CD4-positive, alpha-beta T cell treated with Interleukin-17A for 1 hour (primary cell): ENCODE results near the gene KYNU.
"Not testable (repeated sequence)": the region's sequence is repeated elsewhere in the genome, so short reads cannot be mapped to it uniquely, and the experiment has no call there.

Experiments used
- DNase-seq: peaks from one replicate; pipeline ENCODE4 v3.0.0-alpha.2; 2020

The KYNU gene

DNA sequence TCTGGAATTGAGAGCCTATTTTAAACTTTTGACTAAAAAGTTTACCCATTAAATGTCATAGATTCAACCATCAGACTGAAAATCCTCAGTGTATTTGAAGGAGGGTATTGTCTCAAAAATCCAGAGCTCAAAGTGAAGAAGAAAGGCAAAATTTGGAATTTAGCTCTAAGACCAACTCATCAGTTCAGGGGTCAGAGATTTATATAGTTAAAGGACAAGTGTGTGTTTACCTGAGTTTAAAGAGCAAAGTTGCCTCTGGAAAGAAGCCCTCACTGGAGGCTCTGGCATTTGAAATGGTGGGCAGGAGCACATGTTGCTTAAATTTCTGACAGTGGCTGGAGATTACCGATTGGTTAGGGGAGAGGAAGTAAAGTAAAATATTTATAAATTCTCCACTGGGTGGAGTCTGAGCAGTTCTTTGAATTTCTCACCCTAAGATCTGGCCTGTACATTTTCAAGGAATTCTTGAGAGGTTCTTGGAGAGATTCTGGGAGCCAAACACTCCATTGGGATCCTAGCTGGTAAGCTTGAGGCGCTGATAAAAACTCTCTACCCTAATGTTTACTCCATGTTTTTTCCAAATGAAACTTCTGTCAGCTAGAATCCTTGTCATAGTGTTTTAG is at the start of gene KYNU:
KYNU (plus strand) TSS at position 449 of the 623 bp plus-strand sequence. CDS start 7,704 bp downstream, outside the sequence.
- no peak for DNase-seq

DNA sequence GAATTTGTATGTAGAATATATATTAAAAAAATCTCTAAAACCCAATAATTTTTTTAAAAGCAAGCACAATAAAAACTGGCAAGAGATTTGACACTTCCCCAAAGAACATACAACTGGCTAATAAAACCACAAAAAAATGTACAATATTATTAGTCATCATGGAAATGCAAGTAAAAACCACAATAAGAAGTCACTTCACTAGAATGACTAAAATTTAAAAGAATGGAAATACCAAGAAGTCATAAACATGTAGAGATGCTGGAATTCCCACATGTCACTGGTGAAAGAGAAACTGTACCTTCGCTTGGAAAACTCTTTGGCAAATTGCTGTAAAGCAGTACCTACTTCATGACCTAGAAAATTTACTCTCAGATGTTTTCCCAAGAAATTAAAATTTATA is 43.4 kb upstream of the KYNU start:
- DNase-seq: no peak

DNA sequence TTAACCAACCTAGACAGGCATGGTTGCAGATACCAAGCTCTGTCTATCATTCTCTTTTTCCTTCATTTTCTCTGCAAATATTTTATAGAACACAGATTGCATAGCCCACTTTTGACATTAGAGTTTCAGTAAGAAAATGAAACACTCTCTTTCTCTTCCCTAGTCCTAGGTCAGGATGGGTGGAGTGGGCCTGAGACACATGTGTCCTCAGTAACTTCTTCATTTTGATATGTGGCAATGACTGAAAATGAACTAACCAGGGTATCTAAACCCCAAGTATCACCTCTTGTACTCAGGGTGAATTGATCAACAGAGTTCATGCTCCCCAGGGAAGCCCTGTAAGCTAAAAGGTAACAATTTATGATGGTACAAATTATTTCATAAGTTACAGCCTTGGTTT is 37.0 kb upstream of the KYNU start:
- no peak for DNase-seq

DNA sequence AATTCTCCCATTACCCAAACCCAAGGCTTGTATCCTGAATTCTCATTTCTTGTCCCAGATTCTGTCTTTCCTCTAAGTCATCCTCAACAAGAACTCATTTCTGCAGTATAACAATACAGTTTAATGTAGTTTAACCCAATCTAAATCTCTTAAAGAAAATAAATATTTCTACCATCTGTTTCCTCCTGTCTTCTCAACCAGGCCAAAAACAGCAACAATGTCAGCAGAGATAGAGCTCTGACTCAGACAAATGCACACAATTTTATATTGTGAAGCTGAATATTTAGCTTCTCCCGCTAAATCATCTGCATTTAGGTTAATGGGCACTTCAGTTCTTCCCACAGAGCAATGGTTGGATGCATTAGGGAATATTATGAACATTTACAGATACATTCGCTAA is 35.7 kb upstream of the KYNU start:
- no peak for DNase-seq

DNA sequence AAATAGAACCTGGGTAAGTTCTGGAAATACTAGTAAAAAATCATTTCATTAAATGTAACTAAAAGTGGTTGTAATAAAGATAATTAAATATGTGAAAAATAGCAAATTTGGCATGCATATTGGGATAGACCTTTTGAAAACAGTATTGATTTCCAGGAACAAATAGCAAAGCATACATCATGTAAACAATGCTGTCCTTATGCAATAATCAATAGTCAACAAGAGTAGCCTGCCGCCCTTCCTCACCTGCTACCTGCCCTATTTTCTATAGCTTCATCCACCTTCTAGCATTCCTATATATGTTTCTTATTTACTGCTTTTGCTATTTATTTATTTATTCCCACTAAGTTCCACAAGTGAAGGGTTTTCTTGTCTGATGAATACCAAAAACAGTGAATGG is 35.1 kb upstream of the KYNU start:
- no peak for DNase-seq

DNA sequence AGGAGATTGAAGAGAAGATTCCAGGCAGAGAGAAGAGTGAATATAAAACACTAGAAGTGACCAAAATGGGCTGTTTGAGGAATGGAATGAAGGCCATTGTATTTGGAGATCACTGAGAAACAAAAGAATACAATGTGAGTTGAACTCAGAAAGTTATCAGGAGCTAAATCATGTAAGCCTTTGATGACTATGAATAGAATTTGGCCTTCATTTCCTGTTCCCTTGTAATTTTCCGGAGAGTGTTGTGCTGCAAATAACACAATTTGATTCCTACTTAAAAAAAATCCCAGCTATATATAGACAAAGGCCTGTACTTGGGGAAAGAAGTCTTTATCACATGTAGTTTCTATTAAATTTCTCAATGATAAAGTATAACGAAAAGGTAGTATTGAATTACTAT is 33.7 kb upstream of the KYNU start:
- no peak for DNase-seq

DNA sequence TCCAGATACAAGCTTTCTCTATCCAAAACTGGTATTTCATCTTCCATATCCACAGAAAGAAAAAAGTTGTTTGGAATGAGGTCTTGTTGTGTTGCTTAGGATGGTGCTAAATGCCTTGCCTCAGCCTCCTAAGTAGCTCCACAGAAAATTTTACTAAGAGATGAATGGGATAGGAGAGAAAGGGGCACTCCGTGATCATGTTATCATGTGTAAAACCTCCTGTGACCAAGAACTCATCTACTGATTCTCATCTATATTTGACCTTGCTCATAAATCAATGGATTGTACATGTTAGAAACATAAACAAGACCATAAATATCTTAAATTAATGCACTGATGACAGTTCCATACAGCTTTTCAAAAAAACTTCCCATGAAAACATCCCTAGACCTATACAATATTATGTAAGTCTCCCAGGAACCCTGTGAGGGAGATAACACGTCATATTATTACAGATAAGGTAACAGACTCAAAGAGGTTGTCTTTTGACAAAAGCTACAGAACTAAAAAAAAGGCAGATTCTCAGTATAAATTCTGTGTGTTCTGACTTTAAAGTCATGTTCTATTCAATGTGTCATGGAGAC is 29.3 kb upstream of the KYNU start:
- DNase-seq: no peak

DNA sequence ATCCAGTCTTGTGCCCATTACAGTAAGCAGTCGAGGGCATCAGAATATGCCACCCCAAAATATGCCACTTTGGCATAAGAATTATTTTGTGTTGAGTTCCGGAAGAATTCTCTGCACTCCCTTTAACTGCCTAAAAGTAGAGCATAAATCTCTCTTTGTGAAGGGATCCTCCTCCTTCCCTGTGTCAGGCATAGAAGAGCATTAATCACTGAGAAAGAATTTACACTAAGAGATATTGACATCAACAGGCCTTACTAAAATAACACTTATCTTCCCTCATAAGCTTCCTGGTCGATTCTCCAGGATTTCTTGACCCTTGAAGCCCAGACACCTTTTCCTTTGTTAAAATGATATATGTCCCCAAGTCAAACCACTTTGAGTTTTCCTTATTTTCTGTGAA is 27.6 kb upstream of the KYNU start:
- DNase-seq: no peak

DNA sequence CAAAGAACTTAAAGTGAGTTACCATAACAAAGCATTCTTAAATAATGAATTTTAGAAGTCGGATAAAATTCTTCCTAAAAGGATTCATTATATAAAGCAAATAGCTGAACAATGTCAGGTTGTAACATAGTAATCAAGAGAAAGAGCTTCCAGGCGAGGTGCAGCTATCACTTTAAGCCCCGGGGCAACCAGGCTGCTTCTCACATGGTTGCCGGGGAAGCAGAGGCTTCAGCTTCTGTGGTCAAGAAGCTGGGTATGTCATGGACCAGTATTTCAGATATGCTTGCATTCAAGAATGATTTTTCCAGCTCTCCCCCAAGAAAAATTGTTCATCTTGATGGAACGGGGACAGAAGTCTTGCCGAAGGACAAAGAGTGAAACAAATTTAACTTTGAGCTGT is 23.6 kb upstream of the KYNU start:
- no peak for DNase-seq

DNA sequence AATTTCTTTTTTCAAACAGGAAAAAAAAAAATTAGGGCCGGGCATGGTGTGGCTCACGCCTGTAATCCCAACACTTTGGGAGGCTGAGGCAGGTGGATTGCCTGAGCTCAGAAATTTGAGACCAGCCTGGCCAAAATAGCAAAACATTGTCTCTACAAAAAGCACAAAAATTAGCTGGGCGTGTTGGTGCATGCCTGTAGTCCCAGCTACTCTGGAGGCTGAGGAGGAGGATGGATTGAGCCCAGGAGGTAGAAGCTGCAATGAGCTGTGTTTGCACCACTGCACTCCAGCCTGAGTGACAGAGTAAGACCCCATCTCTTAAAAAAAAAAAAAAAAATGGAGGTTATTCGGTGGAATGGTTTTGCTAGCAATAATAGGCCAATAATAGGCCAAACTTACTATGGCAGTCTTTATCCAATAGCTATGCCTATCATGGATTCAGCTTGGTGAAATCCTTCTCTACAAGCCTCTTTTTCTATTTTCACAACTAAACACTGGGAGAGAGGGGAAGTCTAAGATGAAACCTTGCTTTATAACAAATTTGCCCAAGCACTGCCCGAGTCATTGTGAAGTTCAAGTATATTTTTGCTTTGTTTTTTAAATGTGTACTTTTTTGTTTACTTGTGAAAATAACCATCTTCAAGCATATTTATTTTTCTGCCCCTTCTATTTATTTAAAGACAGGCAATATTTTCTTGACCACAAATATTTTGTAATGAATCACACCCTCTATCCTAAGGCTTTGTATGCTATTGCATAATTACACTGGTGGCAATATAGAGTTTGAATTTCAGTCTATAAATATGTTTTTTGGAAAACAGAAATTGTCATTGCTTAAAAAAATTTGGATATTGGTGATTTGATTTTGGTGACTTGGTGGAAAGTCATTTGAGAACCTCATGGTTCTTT is 20.0 kb upstream of the KYNU start:
- no peak for DNase-seq

DNA sequence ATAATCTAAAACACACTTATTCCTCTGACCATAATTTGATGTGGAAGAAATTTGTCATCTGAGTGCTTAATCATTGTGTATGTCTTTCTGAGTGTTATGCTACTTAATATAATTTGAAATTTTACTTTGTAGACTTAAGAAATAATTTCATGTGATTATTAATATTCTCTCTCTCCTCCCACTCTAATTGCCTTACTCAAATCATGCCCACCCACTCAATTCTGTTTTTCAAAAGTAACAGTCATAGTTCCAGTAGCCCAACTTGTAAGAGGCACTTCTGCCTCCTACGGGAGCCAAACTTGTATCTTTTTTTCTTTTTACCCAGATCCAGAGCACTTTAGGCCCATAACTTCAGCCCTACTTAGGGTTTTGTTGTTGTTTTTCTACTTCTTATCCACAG is 18.5 kb upstream of the KYNU start:
- DNase-seq: no peak

DNA sequence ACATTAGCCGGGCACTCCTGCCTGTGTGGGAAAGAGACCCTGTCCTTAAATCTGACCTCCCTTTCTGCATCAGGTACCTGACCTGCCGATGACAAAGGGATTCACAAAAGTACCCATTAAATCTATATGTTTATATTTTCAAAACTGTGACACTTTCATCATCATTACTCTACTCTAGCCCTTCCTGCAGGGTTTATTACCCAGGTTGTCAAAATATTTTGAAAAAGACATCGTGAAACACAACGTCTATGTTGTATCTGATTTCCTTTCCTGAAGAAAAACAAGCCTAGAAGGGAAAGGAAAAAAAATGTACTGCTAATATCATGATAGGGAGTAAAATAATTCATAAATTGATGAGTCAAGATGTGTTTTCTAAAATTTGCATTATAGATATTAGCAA is 15.2 kb upstream of the KYNU start:
- DNase-seq: no peak

DNA sequence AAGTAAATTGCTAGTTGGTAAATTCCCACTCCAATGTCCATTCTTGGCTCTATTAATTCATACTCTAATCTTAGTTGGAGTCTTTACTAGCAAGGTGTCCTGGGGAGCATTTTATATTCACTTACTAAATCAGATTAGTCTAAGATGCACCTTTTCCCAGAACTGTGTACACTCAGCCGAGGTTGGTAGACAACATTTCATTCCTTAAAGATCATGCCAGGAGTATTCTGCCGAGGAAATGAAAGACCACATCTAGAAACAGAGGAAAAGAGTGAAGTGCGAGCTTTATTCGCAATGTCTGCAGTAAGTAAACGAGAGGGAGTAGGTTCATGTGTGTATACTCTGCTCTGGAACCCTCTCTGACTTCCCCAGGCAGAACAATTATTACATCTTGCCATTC is 14.6 kb upstream of the KYNU start:
- no peak for DNase-seq

DNA sequence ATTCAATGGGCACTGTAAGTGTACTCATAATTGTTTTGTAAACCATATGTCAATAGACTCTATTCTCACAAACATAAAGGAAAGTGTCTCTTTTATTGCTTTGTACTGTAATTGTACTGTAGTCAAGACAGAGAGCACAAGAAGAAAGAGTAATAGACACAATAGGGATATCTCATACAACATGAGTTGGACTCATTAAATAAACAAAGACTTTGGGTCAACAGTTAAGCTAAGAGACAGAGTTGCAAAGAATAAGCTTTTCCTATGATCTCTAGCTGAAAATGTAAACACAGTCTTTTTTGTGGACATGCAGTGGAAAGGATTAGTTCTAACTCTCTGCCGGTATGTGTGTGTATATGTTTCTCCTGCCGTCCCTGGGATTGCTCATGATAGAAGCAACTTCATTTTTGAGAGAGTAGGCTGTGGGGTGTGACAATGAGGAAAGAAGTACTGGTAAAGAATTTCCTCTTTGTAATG is 13.9 kb upstream of the KYNU start:
- no peak for DNase-seq

DNA sequence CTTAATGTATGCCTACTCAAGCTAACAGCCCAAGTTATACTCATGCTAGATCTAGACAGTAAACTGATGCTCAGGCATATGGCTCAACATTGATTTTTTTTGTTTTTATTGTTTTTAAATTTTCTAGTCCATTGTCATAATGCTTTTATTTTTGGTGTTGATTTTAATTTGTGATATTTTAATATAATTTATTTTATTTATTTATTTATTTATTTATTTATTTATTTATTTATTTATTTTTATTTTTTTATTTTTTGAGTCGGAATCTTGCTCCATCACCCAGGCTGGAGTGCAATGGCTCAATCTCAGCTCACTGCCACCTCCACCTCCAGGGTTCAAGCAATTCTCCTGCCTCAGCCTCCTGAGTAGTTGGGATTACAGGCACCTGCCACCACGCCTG is 12.9 kb upstream of the KYNU start:
- not testable (repeated sequence) for DNase-seq

DNA sequence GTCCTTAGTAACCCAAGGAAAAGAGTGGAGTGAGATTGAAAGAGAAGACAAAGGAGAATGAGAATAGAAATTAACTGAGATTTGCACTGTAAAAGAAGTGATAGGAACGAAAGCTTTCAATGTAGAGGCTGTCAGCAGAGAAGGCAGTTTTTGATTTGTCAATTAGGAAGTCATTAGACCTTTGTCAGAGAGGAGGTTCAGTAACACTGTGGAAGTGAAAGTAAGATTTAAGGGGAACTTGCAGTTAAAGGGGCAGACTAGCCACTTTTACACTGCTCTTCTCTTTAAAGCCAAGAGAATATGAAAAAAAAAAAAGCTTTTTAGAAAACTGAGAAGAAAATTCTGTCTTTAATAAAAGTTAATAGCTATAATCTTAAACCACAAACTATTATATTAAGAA is 11.5 kb upstream of the KYNU start:
- peak; percentile 12 for DNase-seq

DNA sequence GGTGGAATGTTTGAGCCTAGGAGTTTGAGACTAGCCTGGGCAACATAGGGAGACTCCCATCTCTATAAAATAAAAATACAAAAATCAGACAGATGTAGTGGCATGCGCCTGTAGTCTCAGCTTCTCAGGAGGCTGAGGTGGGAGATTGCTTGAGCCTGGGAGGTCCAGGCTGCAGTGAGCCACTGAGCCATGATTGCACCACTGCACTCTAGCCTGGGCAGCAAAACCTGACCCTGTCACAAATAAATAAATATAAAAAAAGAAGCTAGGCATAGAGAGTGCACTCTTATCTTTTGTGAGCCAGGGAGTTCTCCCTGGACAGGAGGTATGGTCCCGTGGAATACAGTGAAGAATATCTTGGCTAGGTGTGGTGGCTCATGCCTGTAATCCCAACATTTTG is 11.0 kb upstream of the KYNU start:
- no peak for DNase-seq

DNA sequence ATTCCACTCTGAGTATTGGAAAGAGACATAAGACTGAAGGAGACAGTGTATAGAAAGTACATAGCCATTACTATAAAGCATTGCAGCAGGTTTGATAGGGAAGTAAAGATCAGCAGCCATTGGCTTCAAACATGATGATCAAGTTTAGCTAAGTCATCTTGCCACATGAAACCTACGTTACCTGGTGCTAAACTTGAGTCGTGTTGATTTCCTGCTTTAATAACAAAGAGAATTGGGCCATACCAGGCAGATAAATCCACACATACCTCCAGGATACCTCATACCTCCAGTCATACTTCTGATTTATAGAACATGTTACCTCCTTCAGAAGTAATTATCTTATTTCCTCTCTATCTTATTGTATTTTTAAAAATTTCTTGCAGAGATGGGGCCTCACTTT is 10.3 kb upstream of the KYNU start:
- no peak for DNase-seq

DNA sequence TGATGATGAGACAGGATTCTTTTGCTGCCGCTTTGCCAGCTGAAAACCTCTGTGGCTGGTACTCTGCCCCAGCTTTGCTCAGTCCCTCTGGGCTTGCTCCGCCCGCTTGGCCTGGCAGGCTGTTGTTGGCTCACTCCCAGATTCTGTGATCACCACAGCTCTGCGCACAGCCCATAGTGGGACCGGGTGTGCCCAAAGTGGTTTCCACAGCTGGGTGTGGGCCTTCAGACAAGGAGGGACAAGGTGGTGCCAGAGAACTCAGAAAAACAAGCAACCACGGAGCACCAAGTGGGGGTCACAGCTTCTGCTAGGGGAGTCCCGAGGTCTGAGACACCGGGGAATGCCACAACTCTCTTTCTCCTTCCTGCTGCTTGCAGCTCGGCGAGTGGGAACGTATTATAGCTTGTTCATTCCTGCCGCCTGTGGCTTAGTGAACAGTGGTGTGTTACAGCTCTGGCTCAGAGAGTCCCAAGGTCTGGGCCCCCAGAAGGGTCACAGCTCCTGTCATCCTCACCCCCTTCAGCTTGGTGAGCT is 9.2 kb upstream of the KYNU start:
- peak; percentile 26 for DNase-seq

DNA sequence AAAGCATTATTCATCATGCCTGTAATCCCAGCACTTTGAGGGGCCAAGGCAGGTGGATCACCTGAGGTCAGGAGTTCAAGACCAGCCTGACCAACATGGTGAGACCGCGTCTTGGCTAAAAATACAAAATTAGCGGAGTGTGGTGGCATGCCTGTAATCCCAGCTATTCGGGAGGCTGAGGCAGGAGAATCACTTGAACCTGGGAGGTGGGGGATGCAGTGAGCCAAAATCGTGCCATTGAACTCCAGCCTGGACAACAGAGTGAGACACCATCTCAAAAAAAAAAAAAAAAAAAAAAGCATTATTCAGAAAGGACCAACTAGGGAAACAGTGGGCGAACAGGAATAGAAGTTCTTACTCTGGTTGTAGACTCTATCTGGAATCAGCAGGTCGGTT is 8.4 kb upstream of the KYNU start:
- DNase-seq: not testable (repeated sequence)

DNA sequence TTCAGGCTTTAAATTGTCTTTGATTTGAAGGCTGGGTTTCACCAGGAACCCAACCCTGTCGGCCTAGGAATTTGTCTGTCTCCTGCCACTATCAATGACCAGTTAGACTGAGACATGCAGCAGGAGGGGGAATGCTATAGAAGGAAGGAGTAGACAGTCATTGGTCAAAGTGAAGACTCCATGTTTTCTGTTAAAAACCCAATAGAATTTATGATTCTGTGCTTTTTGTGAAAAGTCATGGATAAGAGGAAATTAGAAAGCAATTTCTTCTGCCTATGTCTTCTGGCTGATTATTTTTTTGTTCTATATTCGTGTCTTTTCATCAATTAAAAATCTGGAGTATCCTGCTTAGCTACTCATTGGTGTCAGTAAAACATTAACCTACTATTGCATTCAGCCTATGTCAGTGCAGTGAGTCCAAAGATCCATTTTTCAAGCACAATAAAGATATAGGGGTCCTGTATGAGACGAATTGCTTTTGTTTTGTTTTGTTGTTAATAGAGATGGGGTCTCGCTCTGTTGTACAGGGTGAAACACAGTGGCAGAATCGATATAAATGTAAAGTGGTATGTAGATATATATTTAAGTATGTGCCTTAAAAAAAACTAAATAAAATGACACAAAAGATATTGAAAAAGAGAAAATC is 7.9 kb upstream of the KYNU start:
- DNase-seq: no peak

DNA sequence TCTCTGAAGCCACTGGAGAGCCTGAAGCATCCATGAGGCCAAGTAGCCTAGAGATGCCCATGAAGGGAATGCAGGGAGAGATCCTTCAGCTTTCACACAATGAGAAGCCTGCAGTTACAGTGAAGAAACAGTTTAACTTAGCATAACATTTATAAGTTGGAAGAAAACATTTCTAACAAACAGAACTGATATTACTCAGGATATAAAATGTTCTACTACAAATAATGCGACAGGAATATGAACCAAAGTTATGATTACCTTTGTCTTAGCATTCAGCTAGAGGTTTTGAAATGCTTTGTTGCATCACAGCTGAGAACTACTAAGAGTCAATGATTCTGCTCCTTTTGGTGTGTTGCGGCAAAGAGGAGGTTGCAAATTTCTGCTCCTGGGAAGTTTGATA is 6.9 kb upstream of the KYNU start:
- DNase-seq: no peak

DNA sequence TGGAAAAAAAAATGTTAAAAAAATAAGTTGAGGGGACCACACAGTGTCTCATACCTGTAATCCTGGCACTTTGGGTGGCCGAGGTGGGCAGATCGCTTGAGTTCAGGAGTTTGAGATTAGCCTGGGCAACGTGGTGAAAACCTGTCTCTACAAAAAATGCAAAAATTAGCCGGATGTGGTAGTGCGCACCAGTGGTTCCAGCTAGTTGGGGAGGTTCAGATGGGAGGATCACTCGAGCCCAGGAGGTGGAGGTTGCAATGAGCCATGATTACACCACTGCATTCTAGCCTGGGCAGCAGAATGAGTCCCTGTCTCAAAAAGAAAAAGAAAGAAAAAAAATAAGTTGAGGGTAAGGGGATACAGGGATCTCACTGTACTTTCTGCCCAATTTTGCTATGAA is 6.1 kb upstream of the KYNU start:
- no peak for DNase-seq
